CD4-positive, alpha-beta T cell treated with Interleukin-15 for 1 hour (primary cell): ENCODE measurements around the gene PPFIA3.
"Not testable (repeated sequence)": the region's sequence is repeated elsewhere in the genome, so short reads cannot be mapped to it uniquely, and the experiment has no call there.

Source experiments
- DNase-seq: peaks from one replicate; pipeline ENCODE4 v3.0.0-alpha.2; 2020

PPFIA3 gene

GRCh38 chr19:49126575-49126974, 7.2 kb downstream of the PPFIA3 start:
- DNase-seq = no peak

DNA sequence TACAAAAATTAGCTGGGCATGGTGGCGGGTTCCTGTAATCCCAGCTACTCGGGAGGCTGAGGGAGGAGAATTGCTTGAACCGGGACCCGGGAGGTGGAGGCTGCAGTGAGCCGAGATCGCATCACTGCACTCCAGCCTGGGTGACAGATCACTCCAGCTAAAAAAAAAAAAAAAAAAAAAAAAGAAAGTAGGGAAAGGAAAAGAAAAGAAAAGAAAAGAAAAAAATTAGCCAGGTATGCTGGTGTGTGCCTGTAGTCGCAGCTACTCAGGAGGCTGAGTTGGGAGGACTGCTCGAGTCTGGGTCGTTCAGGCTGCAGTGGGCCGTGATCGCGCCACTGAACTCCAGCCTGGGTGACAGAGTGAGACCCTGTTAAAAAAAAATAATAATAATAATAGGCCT, 7.9 kb downstream of the PPFIA3 start:
- not testable (repeated sequence) for DNase-seq

- peak; percentile 95 for DNase-seq
Observed at GRCh38 chr19:49127674-49128544, 8.6 kb downstream of the PPFIA3 start.

GRCh38 chr19:49128545-49129237, 9.3 kb downstream of the PPFIA3 start:
- DNase-seq = no peak

- DNase-seq = no peak
Observed at GRCh38 chr19:49129238-49129583, 9.9 kb downstream of the PPFIA3 start.

GRCh38 chr19:49130325-49130724, 11.0 kb downstream of the PPFIA3 start:
- DNase-seq = no peak

DNA sequence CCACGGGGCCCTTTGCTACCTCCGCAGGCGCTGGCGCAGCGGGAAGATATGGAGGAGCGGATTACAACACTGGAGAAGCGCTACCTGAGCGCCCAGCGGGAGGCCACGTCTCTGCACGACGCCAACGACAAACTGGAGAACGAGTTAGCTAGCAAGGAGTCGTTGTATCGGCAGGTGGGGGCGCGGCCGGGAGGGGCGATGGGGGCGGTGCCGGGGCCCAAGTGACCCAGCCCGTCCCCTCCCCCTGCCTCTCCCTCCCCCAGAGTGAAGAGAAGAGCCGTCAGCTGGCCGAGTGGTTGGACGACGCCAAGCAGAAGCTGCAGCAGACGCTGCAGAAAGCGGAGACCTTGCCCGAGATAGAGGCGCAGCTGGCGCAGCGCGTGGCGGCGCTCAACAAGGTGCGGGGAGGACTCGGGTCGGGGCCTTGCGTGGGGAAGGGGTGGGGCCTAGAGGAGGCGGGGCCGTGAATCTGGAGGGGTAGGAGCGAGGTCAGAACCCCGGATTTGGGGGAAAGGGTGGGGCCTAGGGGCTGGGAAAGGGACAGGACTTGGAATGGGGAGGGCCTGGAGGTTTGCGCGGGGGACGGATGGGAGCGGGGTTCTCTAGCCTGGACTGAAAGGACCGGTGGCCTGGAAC, 13.7 kb downstream of the PPFIA3 start:
- DNase-seq = peak; percentile 34

- DNase-seq = peak; percentile 39
Observed at GRCh38 chr19:49133621-49134454, 14.5 kb downstream of the PPFIA3 start.

GRCh38 chr19:49135686-49136085, 16.3 kb downstream of the PPFIA3 start:
- no peak for DNase-seq

DNA sequence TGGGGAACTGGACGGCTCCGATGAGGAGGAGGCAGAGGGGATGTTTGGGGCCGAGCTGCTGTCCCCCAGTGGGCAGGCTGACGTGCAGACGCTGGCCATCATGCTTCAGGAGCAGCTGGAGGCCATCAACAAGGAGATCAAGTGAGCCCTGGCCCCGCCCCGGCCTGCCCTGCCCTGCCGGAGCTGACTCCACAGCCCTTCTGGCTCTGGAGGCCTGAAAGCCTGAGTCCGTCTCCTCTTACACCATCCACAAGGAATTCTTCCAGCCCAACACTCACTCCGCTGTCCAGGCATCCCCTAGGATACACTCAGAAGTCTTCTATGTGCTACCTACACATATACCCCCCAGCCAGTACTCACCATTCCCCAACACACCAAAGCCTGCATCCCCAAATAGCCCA, 17.4 kb downstream of the PPFIA3 start:
- DNase-seq = no peak

DNA sequence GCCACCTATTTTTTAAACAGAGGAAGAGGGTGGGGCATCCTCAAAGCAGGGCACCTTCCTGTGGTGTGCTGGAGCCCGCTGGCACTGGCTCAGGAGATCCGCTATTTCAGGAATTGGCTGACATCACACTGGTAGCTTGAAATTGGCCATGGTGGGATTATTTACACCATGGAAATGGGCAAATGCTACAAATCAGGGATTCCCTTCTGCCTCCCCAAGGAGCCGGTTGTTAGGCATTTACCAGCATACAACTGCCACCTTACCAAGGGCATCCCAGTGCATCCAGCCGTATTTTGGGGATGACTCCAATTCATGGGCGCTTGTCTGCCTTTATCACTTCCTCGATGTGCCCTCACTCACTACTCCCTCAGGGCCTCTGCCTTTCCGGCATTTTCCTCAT, 21.6 kb downstream of the PPFIA3 start:
- DNase-seq = no peak

DNA sequence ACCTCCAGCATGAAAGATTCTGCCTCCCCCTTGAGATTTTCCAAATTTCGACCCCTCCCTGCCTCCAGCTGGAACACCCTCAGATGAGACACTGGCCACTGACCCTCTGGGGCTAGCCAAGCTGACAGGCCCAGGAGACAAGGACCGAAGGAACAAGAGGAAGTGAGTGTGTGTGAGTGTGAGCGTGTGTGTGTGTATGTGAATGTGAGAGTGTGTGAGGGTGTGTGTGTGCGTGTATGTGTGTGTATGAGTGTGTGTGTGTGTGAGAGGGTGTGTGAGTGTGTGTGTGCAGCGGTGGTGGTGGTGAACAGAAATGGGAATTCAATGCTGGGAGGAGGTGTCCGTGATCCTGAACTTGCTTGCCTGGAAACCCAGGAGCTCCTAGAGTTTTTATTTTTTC, 22.0 kb downstream of the PPFIA3 start:
- no peak for DNase-seq

DNA sequence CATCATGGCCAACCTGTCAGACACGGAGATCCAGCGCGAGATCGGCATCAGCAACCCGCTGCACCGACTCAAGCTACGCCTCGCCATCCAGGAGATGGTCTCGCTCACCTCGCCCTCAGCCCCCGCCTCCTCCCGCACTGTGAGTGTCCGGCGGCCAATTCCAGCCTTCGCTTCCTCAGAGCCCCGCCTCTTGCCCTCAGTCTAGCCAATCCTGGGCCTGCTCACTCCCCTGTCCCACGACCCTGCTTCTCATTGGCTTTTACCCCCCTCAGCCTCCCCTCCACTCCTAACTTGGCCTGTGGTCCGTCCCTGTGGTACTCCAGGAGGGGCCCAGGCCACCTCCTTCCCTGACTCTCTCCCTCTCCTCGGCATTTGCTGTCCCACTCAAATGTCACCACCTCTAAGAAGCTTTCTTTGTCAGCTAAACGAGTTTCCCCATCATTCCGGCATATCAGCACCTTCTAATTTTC, 23.6 kb downstream of the PPFIA3 start:
- DNase-seq = peak; percentile 72

- DNase-seq = peak; percentile 64
Observed at GRCh38 chr19:49145573-49146407, 26.4 kb downstream of the PPFIA3 start.

DNA sequence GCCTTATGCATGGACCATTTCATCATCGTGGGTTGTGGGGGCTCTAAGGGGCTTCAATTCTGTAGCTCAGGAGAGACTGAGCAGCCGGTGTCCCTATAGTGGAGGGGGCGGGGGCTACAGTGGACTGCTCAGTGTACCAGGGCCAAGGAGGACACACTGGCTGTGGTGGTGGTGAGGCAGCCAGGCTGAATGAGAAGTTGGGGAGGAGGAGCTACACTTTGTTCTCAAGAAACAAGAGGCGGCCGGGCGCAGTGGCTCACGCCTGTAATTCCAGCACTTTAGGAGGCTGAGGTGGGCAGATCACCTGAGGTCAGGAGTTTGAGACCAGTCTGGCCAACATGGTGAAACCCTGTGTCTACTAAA, 27.0 kb downstream of the PPFIA3 start:
- DNase-seq = not testable (repeated sequence)

DNA sequence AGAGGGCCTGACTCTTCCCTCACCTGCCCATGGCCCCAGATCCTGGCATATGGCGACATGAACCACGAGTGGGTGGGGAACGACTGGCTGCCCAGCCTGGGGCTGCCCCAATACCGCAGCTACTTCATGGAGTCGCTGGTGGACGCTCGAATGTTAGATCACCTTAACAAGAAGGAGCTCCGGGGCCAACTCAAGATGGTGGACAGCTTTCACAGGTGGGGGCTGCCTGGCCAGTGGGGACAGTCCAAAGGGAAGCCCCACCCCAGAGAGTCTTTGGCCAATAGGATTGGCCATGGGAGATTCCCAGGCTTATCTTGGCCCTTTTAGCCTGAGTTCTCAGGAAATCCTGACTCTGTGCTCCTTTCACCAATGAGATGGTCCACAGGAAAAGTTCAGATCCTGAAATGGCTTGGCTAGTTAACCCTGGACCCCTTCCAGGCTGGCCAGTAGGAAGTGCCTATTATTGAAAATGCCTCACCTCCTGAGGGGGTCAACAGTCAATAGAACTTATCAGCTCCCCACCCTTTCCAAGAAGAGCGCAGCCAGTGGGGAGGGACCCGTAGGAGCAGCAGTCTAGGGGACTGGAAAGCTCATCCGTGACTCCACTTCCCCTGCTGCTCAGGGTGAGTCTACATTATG, 28.8 kb downstream of the PPFIA3 start:
- no peak for DNase-seq

- peak; percentile 85 for DNase-seq
Observed at GRCh38 chr19:49148784-49149651, 29.7 kb downstream of the PPFIA3 start.

GRCh38 chr19:49149652-49150105, 30.3 kb downstream of the PPFIA3 start:
- DNase-seq = no peak

GRCh38 chr19:49150106-49150943, 31.0 kb downstream of the PPFIA3 start:
- peak; percentile 37 for DNase-seq

DNA sequence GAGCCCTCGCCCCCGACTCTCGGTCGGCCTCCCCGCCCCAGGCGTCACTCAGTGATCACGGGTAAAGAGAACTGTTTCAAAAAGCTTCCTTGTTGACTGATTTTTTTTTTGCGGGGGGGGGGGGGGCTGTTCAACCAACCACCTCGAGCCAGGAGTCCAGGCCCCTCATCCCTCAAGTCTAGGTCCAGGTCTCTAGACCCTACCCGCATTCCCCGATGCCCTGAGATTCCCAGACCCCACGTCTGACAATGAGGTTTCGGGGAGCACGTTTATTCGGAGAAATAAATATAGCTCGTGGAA, 31.6 kb downstream of the PPFIA3 start:
- DNase-seq = no peak
